ENCODE data around the gene DMD. TPM values are rescaled to one million over a fixed set of nuclear protein-coding genes. Genes with fewer than 3 reads are reported as not detected.

DMD gene
- total RNA-seq, 1 donor from 2014 or later, result 22.9 TPM

DNA sequence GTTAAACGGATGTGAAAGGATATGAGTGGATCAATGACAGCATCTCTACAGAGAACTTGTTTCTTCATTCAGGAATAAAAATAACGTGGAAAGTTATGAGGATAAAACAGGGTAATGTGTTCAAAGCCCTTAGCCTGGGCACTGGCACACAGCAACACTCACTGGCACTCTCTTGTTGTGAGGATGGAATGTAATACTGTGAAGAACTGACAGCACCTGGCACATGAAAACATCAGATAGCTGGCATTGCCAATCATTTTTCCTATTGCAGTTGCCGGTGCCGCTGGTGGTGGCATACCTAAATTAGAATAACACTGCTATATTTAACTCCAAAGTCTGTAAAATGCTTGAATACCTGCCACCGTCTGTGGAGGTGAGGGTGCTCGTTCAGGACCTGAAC is 1061.2 kb downstream of the DMD start:
- Mint-ChIP-seq H3K27ac (no peak overlapping the region), H3K9me3 (no peaks in the 10 kb centered on the region), H3K4me1 (no peaks in the 10 kb centered on the region), H3K27me3 (no peaks in the 10 kb centered on the region), H3K4me3 (no peak overlapping the region), H3K36me3 (ENCODE audit: low read depth) (no peaks in the 10 kb centered on the region)
- ChIA-PET POLR2A (no interaction called here), CTCF (no interaction called here)
- ATAC-seq (ENCODE audit: low read depth) (no peak), DNase-seq (no peak)
- intact Hi-C loops (cut with micrococcal nuclease), result no loop called here
- TF ChIP-seq, protein P1, sequence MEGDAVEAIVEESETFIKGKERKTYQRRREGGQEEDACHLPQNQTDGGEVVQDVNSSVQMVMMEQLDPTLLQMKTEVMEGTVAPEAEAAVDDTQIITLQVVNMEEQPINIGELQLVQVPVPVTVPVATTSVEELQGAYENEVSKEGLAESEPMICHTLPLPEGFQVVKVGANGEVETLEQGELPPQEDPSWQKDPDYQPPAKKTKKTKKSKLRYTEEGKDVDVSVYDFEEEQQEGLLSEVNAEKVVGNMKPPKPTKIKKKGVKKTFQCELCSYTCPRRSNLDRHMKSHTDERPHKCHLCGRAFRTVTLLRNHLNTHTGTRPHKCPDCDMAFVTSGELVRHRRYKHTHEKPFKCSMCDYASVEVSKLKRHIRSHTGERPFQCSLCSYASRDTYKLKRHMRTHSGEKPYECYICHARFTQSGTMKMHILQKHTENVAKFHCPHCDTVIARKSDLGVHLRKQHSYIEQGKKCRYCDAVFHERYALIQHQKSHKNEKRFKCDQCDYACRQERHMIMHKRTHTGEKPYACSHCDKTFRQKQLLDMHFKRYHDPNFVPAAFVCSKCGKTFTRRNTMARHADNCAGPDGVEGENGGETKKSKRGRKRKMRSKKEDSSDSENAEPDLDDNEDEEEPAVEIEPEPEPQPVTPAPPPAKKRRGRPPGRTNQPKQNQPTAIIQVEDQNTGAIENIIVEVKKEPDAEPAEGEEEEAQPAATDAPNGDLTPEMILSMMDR (IDR thresholded peaks at IDR 0.05), result no peak

DNA sequence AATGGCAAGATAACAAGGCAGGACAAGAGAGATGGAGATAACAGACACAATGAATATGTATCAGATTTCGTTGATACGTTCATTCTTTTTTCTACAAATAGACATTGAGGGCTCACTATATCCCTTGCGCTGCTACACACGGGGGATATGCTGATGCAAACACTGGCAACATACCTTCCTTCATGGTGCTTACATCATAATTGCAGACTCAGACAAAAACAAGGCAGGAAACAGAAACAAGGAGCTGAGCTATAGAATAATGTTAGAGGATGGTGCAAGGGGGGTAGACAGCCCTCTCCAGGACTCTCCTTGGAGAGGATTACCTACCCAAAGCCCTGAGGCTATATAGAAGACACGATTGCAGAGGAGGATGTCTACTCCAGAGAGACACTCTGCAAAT is 1069.5 kb downstream of the DMD start:
- CTCF ChIA-PET, result no interaction called here
- intact Hi-C loops (cut with micrococcal nuclease), result no loop called here
- Mint-ChIP-seq H3K27me3 (no peaks in the 10 kb centered on the region), H3K27ac (no peak overlapping the region), H3K4me3 (no peak overlapping the region), H3K36me3 (ENCODE audit: low read depth) (no peaks in the 10 kb centered on the region), H3K9me3 (no peaks in the 10 kb centered on the region), H3K4me1 (no peaks in the 10 kb centered on the region)
- POLR2A ChIA-PET, result no interaction called here
- TF ChIP-seq, protein P1 (IDR thresholded peaks at IDR 0.05), result no peak
- no peak for ATAC-seq (ENCODE audit: low read depth)
- no peak for DNase-seq

DNA sequence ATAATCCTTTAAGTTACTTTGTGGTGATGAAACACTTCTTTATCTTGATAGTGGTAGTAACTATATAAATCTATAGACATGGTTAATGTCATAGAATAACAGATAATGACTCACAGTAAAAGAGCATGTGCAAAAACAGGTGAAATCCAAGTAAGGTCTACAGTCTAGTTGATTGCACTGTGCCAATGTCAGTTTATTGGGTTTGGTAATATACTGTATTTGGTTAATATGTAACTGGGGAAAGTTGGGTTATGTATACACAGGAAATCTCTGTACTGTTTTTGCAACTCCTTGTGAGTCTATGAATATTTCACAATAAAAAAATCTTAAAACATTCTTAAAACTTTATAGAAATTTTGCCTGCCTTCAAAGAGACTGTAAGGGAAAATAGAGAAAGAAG is 1071.9 kb downstream of the DMD start:
- Mint-ChIP-seq H3K4me3 (no peak overlapping the region), H3K36me3 (ENCODE audit: low read depth) (no peaks in the 10 kb centered on the region), H3K27me3 (no peaks in the 10 kb centered on the region), H3K9me3 (no peaks in the 10 kb centered on the region), H3K4me1 (no peaks in the 10 kb centered on the region), H3K27ac (no peak overlapping the region)
- intact Hi-C loops (cut with micrococcal nuclease), result no loop called here
- no peak for ATAC-seq (ENCODE audit: low read depth)
- TF ChIP-seq, protein P1 (IDR thresholded peaks at IDR 0.05), result no peak
- CTCF ChIA-PET, result no interaction called here
- POLR2A ChIA-PET, result no interaction called here
- no peak for DNase-seq

DNA sequence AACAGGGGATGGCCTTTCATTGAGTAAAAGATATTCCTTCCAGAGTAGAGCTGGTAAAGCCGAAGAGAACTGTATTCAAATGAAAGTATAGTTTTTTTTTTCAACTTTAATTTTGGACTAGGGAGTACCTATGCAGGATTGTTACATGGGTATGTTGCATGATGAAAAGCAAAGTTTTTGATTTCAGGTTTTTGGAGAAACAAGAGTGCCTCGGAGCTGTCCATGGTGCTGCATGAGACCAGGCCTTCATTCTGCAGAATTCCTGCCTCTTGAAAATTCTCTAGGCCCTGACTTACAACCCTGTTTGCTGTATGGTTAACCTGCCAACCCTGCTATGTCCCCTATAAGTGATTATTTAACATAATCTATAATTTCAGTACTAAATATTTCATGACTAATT is 1073.8 kb downstream of the DMD start:
- Mint-ChIP-seq H3K9me3 (no peaks in the 10 kb centered on the region), H3K27ac (no peak overlapping the region), H3K4me3 (no peak overlapping the region), H3K36me3 (ENCODE audit: low read depth) (no peaks in the 10 kb centered on the region), H3K4me1 (no peaks in the 10 kb centered on the region), H3K27me3 (no peaks in the 10 kb centered on the region)
- DNase-seq (no peak), ATAC-seq (ENCODE audit: low read depth) (no peak)
- ChIA-PET CTCF (no interaction called here), POLR2A (no interaction called here)
- TF ChIP-seq, protein P1 (IDR thresholded peaks at IDR 0.05), result no peak
- intact Hi-C loops (cut with micrococcal nuclease), result no loop called here

DNA sequence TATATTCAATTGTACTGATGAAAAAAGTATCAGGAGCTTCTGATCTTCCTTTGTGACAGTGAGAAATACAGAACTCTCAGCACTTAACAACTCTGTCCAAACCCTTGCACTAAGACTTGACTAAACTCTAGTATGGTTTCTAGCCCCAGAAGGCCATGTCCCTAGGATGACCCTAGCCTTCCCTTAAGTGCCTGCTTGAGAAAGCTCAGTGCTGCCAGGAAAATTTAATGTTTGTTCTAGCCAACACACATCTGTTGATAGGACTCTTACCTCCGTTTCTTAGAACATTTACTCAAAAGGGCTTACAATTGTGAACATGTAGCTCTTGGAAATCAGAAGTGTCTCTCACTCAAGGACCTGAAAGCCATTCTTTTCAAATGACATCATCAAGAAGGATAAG is 1084.4 kb downstream of the DMD start:
- no peak for ATAC-seq (ENCODE audit: low read depth)
- Mint-ChIP-seq H3K27ac (no peak overlapping the region), H3K4me1 (no peaks in the 10 kb centered on the region), H3K36me3 (ENCODE audit: low read depth) (no peaks in the 10 kb centered on the region), H3K9me3 (no peaks in the 10 kb centered on the region), H3K4me3 (no peak overlapping the region), H3K27me3 (no peaks in the 10 kb centered on the region)
- TF ChIP-seq, protein P1 (IDR thresholded peaks at IDR 0.05), result no peak
- DNase-seq, result no peak
- ChIA-PET CTCF (no interaction called here), POLR2A (no interaction called here)
- intact Hi-C loops (cut with micrococcal nuclease), result no loop called here
